ENCODE measurements around the gene BOC. TPM values are rescaled to one million over a fixed set of nuclear protein-coding genes. Genes with fewer than 3 reads are reported as not detected.

BOC gene
- total RNA-seq, 2 experiments from 2014 or later: 0.29 TPM; not detected in 1

GRCh38 chr3:113277941-113278598 lies 66.7 kb downstream of the BOC start:
- Mint-ChIP-seq H3K36me3 (ENCODE audit: low read depth) (no peaks in the 10 kb centered on the region), H3K4me1 (ENCODE audit: low read depth) (peaks cover 6% of the 10 kb centered on the region), H3K9me3 (no peaks in the 10 kb centered on the region), H3K27ac (no peak overlapping the region), H3K4me3 (no peak overlapping the region), H3K27me3 (ENCODE audit: low read depth) (no peaks in the 10 kb centered on the region)
- CTCF ChIA-PET: interaction anchor here (2.1 kb wide), 1 partner anchor 226 kb away, joined by 5 read pairs; no protein-coding TSS in a partner anchor
- intact Hi-C loops (cut with micrococcal nuclease): no loop called here
- no peak for DNase-seq

GRCh38 chr3:113278599-113278955 lies 67.2 kb downstream of the BOC start:
- H3K4me3 Mint-ChIP-seq: no peak overlapping the region
- peaks cover 6% of the 10 kb centered on the region for H3K4me1 Mint-ChIP-seq (ENCODE audit: low read depth)
- CTCF ChIA-PET: interaction anchor here (2.1 kb wide), 1 partner anchor 226 kb away, joined by 5 read pairs; no protein-coding TSS in a partner anchor
- no peak overlapping the region for H3K27ac Mint-ChIP-seq
- DNase-seq: no peak
- no peaks in the 10 kb centered on the region for H3K27me3 Mint-ChIP-seq (ENCODE audit: low read depth)
- H3K36me3 Mint-ChIP-seq (ENCODE audit: low read depth): no peaks in the 10 kb centered on the region
- intact Hi-C loops (cut with micrococcal nuclease): no loop called here
- no peaks in the 10 kb centered on the region for H3K9me3 Mint-ChIP-seq

- CTCF ChIA-PET: no interaction called here
- DNase-seq: no peak
- H3K27me3 Mint-ChIP-seq (ENCODE audit: low read depth): no peaks in the 10 kb centered on the region
- no peak overlapping the region for H3K27ac Mint-ChIP-seq
- H3K4me3 Mint-ChIP-seq: no peak overlapping the region
- intact Hi-C loops (cut with micrococcal nuclease): no loop called here
- peaks cover 6% of the 10 kb centered on the region for H3K4me1 Mint-ChIP-seq (ENCODE audit: low read depth)
- H3K36me3 Mint-ChIP-seq (ENCODE audit: low read depth): no peaks in the 10 kb centered on the region
- no peaks in the 10 kb centered on the region for H3K9me3 Mint-ChIP-seq
These were observed 68.3 kb downstream of the BOC start for GRCh38 chr3:113279686-113280085.

- peaks cover 6% of the 10 kb centered on the region for H3K4me1 Mint-ChIP-seq (ENCODE audit: low read depth)
- H3K27me3 Mint-ChIP-seq (ENCODE audit: low read depth): no peaks in the 10 kb centered on the region
- no peaks in the 10 kb centered on the region for H3K36me3 Mint-ChIP-seq (ENCODE audit: low read depth)
- no peak overlapping the region for H3K27ac Mint-ChIP-seq
- H3K4me3 Mint-ChIP-seq: no peak overlapping the region
- intact Hi-C loops (cut with micrococcal nuclease): no loop called here
- no peaks in the 10 kb centered on the region for H3K9me3 Mint-ChIP-seq
- no peak for DNase-seq
- CTCF ChIA-PET: no interaction called here
These were observed 71.9 kb downstream of the BOC start for GRCh38 chr3:113283306-113283705.

GRCh38 chr3:113284453-113285050 lies 73.2 kb downstream of the BOC start:
- intact Hi-C loops (cut with micrococcal nuclease): loop anchor here (5.0 kb wide), 2 partner anchors 62 to 307 kb away; partner anchors contain the start of gene CD200R1
- no peak overlapping the region for H3K27ac Mint-ChIP-seq
- H3K4me3 Mint-ChIP-seq: no peak overlapping the region
- CTCF ChIA-PET: no interaction called here
- H3K4me1 Mint-ChIP-seq (ENCODE audit: low read depth): peaks cover 6% of the 10 kb centered on the region
- DNase-seq: no peak
- no peaks in the 10 kb centered on the region for H3K36me3 Mint-ChIP-seq (ENCODE audit: low read depth)
- H3K9me3 Mint-ChIP-seq: no peaks in the 10 kb centered on the region
- no peaks in the 10 kb centered on the region for H3K27me3 Mint-ChIP-seq (ENCODE audit: low read depth)

- Mint-ChIP-seq H3K36me3 (ENCODE audit: low read depth) (no peaks in the 10 kb centered on the region), H3K4me1 (ENCODE audit: low read depth) (peaks cover 6% of the 10 kb centered on the region), H3K4me3 (no peak overlapping the region), H3K9me3 (no peaks in the 10 kb centered on the region), H3K27me3 (ENCODE audit: low read depth) (no peaks in the 10 kb centered on the region), H3K27ac (no peak overlapping the region)
- intact Hi-C loops (cut with micrococcal nuclease): loop anchor here (5.0 kb wide), 2 partner anchors 63 to 308 kb away; partner anchors contain the start of gene CD200R1
- no peak for DNase-seq
- CTCF ChIA-PET: no interaction called here
These were observed 73.9 kb downstream of the BOC start for GRCh38 chr3:113285226-113285625.

GRCh38 chr3:113285741-113286140 lies 74.4 kb downstream of the BOC start:
- intact Hi-C loops (cut with micrococcal nuclease): loop anchor here (5.0 kb wide), 2 partner anchors 63 to 308 kb away; partner anchors contain the start of gene CD200R1
- Mint-ChIP-seq H3K36me3 (ENCODE audit: low read depth) (no peaks in the 10 kb centered on the region), H3K27me3 (ENCODE audit: low read depth) (no peaks in the 10 kb centered on the region), H3K9me3 (no peaks in the 10 kb centered on the region), H3K4me1 (ENCODE audit: low read depth) (peaks cover 6% of the 10 kb centered on the region), H3K27ac (no peak overlapping the region), H3K4me3 (no peak overlapping the region)
- CTCF ChIA-PET: interaction anchor here (1.1 kb wide), 1 partner anchor 25 kb away, joined by 3 read pairs; no protein-coding TSS in a partner anchor
- DNase-seq: no peak

GRCh38 chr3:113286524-113286923 lies 75.2 kb downstream of the BOC start:
- intact Hi-C loops (cut with micrococcal nuclease): loop anchor here (5.0 kb wide), 2 partner anchors 64 to 309 kb away; partner anchors contain the start of gene CD200R1
- no peak overlapping the region for H3K4me3 Mint-ChIP-seq
- CTCF ChIA-PET: interaction anchor here (0.7 to 1.8 kb wide), 4 partner anchors 24 to 238 kb away, joined by 3 to 6 read pairs (median 4); no protein-coding TSS in a partner anchor
- no peak overlapping the region for H3K27ac Mint-ChIP-seq
- no peaks in the 10 kb centered on the region for H3K36me3 Mint-ChIP-seq (ENCODE audit: low read depth)
- H3K4me1 Mint-ChIP-seq (ENCODE audit: low read depth): peaks cover 6% of the 10 kb centered on the region
- no peaks in the 10 kb centered on the region for H3K27me3 Mint-ChIP-seq (ENCODE audit: low read depth)
- no peak for DNase-seq
- no peaks in the 10 kb centered on the region for H3K9me3 Mint-ChIP-seq

DNA sequence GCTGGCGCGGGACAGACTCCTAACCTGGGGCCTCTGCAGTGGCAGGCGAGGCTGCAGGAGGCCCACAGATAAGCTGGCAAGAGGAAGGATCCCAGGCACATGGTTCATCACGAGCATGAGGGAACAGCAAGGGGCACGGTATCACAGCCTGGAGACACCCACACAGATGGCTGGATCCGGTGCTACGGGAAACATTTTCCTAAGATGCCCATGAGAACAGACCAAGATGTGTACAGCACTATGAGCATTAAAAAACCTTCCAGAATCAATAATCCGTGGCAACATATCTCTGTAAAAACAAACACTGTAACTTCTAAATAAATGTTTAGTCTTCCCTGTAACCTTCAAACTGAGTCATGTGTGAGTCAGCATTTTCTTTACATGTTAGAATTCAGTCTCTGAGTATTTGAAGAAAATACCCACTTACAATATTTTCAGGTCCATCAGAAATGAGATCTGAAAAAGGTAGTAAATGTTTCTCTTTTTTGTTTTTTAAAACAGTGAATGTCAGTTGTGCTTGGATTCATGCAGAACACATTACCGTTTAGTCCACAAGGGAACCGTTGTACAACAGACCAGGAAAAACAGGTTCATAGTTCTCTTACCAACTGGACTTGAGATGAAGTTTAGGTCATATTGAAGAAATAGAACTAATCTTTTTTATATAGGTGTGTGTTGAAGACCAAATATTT lies 75.9 kb downstream of the BOC start:
- Mint-ChIP-seq H3K4me3 (no peak overlapping the region), H3K27ac (no peak overlapping the region), H3K9me3 (no peaks in the 10 kb centered on the region), H3K27me3 (ENCODE audit: low read depth) (no peaks in the 10 kb centered on the region), H3K36me3 (ENCODE audit: low read depth) (no peaks in the 10 kb centered on the region), H3K4me1 (ENCODE audit: low read depth) (peaks cover 6% of the 10 kb centered on the region)
- intact Hi-C loops (cut with micrococcal nuclease): loop anchor here (5.0 kb wide), 2 partner anchors 65 to 310 kb away; partner anchors contain the start of gene CD200R1
- DNase-seq: no peak
- CTCF ChIA-PET: interaction anchor here (0.7 to 2.7 kb wide), 10 partner anchors 10 to 341 kb away, joined by 3 to 9 read pairs (median 4); no protein-coding TSS in a partner anchor

DNA sequence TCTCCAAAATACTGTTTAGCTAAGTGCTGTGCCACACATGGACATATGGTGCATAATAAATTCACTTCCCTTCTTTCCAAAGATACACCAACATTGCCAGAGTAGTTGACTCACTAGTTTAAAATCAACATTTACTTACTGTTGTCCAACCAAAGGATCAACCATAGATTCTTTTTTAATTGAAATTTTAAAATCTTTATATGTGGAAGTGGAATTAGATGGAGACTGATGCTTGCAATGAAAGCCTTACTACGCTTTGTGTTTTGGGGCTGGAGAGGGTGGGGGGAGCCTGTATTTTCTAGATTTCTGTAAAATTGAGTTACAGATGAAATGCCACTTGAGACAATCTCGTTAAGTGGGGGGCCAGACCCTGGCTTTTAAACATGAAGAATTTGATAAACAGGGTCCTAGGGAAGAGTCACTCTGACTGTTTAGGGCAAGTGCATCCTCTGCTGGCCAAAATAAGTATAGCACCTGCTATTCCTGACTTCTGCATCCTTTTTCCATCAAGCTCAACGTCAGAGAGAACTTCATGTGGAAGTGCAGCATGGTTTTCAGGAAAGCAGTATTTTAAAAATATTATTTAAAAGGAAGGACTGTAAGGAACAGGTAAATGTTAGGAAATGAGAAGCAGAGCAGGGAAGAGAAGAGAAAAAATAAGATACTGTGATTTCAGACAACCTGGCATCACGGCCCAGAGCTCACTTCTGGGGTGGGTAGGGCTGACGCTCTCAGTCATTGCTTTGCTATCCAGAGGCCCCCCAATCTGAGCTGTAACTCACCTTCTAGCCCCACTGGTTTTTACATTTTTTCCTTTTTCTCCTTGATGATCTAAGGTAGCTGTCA lies 76.7 kb downstream of the BOC start:
- Mint-ChIP-seq H3K9me3 (no peaks in the 10 kb centered on the region), H3K36me3 (ENCODE audit: low read depth) (no peaks in the 10 kb centered on the region), H3K27ac (no peak overlapping the region), H3K4me3 (no peak overlapping the region), H3K4me1 (ENCODE audit: low read depth) (peaks cover 6% of the 10 kb centered on the region), H3K27me3 (ENCODE audit: low read depth) (no peaks in the 10 kb centered on the region)
- peak; percentile 67 for DNase-seq
- CTCF ChIA-PET: interaction anchor here (0.7 to 3.2 kb wide), 41 partner anchors 8 to 645 kb away, joined by 3 to 38 read pairs (median 4); no protein-coding TSS in a partner anchor
- intact Hi-C loops (cut with micrococcal nuclease): loop anchor here (1.0 to 5.0 kb wide), 8 partner anchors 66 to 705 kb away; partner anchors contain the start of gene CD200R1

GRCh38 chr3:113288881-113289280 lies 77.5 kb downstream of the BOC start:
- intact Hi-C loops (cut with micrococcal nuclease): loop anchor here (1.0 to 5.0 kb wide), 8 partner anchors 67 to 706 kb away; partner anchors contain the start of gene CD200R1

More at GRCh38 chr3:113288881-113289280, 77.5 kb downstream of the BOC start:
- no peaks in the 10 kb centered on the region for H3K9me3 Mint-ChIP-seq
- peaks cover 3% of the 10 kb centered on the region for H3K36me3 Mint-ChIP-seq (ENCODE audit: low read depth)
- H3K27ac Mint-ChIP-seq: no peak overlapping the region
- CTCF ChIA-PET: interaction anchor here (0.7 to 3.2 kb wide), 31 partner anchors 8 to 646 kb away, joined by 3 to 38 read pairs (median 5); no protein-coding TSS in a partner anchor
- DNase-seq: no peak
- H3K27me3 Mint-ChIP-seq (ENCODE audit: low read depth): no peaks in the 10 kb centered on the region
- peaks cover 6% of the 10 kb centered on the region for H3K4me1 Mint-ChIP-seq (ENCODE audit: low read depth)
- no peak overlapping the region for H3K4me3 Mint-ChIP-seq

Measured in activated naive CD4-positive, alpha-beta T cell treated with anti-CD3 and anti-CD28 coated beads for 36 hours (primary cell).